ENCODE measurements around the gene EIF3L. TPM values are rescaled to one million over a fixed set of nuclear protein-coding genes. Genes with fewer than 3 reads are reported as not detected.
A peak's percentile ranks its signal among the peaks of the same experiment; 100 is the strongest.

Gene EIF3L
- total and polyA plus RNA-seq, 11 donors, result 111 to 456 (median 357) TPM

GRCh38 chr22:37924386-37925065 is 75.3 kb downstream of the EIF3L start:
- ATAC-seq (no peak), DNase-seq (no peak)
- TF ChIP-seq CTCF (IDR thresholded peaks at IDR 0.05) (no peak), POLR2A (IDR thresholded peaks at IDR 0.05) (no peak)
- no peak overlapping the region for H3K4me3 ChIP-seq
- H3K27ac ChIP-seq, result peak overlapping the region in 1 of 12 donors; percentile 56
- 90 to 92% (median 91%) methylated on average over 11 to 18 of the region's 18 CpGs for WGBS, 4 donors
- peaks cover 0 to 4% (median 0%) of the 10 kb centered on the region in 12 donors for H3K4me1 ChIP-seq
- intact Hi-C loops (cut with DNase I), result no loop called here
- H3K36me3 ChIP-seq, result peaks cover 0 to 92% (median 77%) of the 10 kb centered on the region in 9 donors
- no peaks in the 10 kb centered on the region for H3K27me3 ChIP-seq
- no peaks in the 10 kb centered on the region for H3K9me3 ChIP-seq

- no peak for TF ChIP-seq POLR2A (IDR thresholded peaks at IDR 0.05)
- no peak for TF ChIP-seq CTCF (IDR thresholded peaks at IDR 0.05)
- DNase-seq (no peak), ATAC-seq (no peak)
- Histone ChIP-seq H3K4me3 (no peak overlapping the region), H3K9me3 (no peaks in the 10 kb centered on the region), H3K36me3 (peaks cover 0 to 88% (median 71%) of the 10 kb centered on the region in 9 donors), H3K27ac (peak overlapping the region in 1 of 12 donors; percentile 56), H3K4me1 (peaks cover 0 to 4% (median 0%) of the 10 kb centered on the region in 12 donors), H3K27me3 (no peaks in the 10 kb centered on the region)
- intact Hi-C loops (cut with DNase I), result no loop called here
- 65 to 82% (median 68%) methylated on average over 3 of the region's 3 CpGs for WGBS, 4 donors
These were observed 76.1 kb downstream of the EIF3L start for GRCh38 chr22:37925330-37925729.

DNA sequence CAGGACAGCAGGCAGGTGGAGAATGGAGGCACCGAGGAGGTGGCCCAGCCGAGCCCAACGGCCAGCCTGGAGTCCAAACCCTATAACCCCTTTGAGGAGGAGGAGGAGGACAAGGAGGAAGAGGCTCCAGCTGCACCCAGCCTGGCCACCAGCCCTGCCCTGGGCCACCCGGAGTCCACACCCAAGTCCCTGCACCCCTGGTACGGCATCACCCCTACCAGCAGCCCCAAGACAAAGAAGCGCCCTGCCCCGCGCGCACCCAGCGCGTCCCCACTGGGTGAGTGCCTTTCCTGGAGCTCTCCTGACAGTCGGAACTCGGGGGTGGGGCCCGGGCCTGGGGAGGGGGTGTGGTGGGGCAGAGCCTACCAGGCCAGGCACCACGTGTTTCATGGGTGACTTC is 76.5 kb downstream of the EIF3L start:
- Histone ChIP-seq H3K4me3 (no peak overlapping the region), H3K27ac (peak overlapping the region in 1 of 12 donors; percentile 56), H3K9me3 (no peaks in the 10 kb centered on the region), H3K4me1 (peaks cover 0 to 7% (median 0%) of the 10 kb centered on the region in 12 donors), H3K36me3 (peaks cover 0 to 91% (median 68%) of the 10 kb centered on the region in 9 donors), H3K27me3 (no peaks in the 10 kb centered on the region)
- DNase-seq (no peak), ATAC-seq (no peak)
- TF ChIP-seq CTCF (IDR thresholded peaks at IDR 0.05) (no peak), POLR2A (IDR thresholded peaks at IDR 0.05) (no peak)
- intact Hi-C loops (cut with DNase I), result no loop called here
- 88 to 98% (median 90%) methylated on average over 5 to 15 of the region's 15 CpGs for WGBS, 4 donors

DNA sequence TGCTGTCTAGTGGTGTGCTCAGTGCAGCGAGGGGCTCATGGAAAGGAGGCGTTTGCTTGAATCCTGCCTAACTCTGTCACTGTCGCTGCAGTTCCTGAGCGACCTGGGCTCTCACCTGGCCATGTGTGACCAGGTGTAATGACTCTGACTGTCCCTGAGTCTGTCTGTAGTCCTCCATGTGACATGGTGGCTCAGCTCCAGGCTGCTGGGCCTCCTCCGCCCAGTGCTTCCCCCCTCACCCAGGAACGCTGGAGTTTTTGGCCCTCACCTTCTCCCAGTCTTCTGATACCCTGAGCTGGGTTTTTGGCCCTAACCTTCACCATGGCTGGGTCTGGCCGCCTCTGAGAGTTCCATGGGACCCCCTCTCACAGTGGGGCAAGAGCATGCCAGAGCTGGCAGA is 77.1 kb downstream of the EIF3L start:
- Histone ChIP-seq H3K9me3 (no peaks in the 10 kb centered on the region), H3K27me3 (no peaks in the 10 kb centered on the region), H3K36me3 (peaks cover 0 to 90% (median 62%) of the 10 kb centered on the region in 9 donors), H3K4me1 (peaks cover 0 to 7% (median 0%) of the 10 kb centered on the region in 12 donors), H3K4me3 (no peak overlapping the region), H3K27ac (peak overlapping the region in 1 of 12 donors; percentile 56)
- 81 to 92% (median 90%) methylated on average over 5 to 7 of the region's 7 CpGs for WGBS, 4 donors
- intact Hi-C loops (cut with DNase I), result no loop called here
- ATAC-seq, result no peak
- TF ChIP-seq POLR2A (IDR thresholded peaks at IDR 0.05) (no peak), CTCF (IDR thresholded peaks at IDR 0.05) (no peak)
- DNase-seq, result no peak
